HepG2 (cell line): ENCODE results near the gene TST.

Experiments
- BRCA1 ChIP-seq: sonication (generic); formaldehyde crosslinking; IDR thresholded peaks from 2 replicates; pipeline ENCODE4 v1.4.0; 2020; ENCODE audit warnings: missing genetic modification reagents
- CTCF ChIP-seq: sonication (generic); formaldehyde crosslinking; IDR thresholded peaks from 2 replicates; pipeline ENCODE4 v1.5.0; 2020; ENCODE audit warnings: mild to moderate bottlenecking, missing genetic modification reagents, moderate library complexity
- EZH2 ChIP-seq: conservative IDR thresholded peaks from 2 replicates; pipeline ENCODE4 v1.6.1; 2012; ENCODE audit warnings: mild to moderate bottlenecking, low read depth, low read length, moderate library complexity
- FOXM1 ChIP-seq: sonication (generic); formaldehyde crosslinking; IDR thresholded peaks from 2 replicates; pipeline ENCODE4 v1.5.0; 2020; ENCODE audit warnings: missing genetic modification reagents
- HNF4A ChIP-seq: sonication (generic); formaldehyde crosslinking; IDR thresholded peaks from 2 replicates; pipeline ENCODE4 v1.4.0; 2020; ENCODE audit warnings: missing genetic modification reagents
- MEIS2 ChIP-seq: sonication (generic); formaldehyde crosslinking; IDR thresholded peaks from 2 replicates; pipeline ENCODE4 v1.9.0; 2021; ENCODE audit warnings: mild to moderate bottlenecking, missing genetic modification reagents
- PTBP1 ChIP-seq: fragments of 200-400 bp; formaldehyde crosslinking; IDR thresholded peaks from 2 replicates; pipeline ENCODE4 v1.6.1; 2018; ENCODE audit warnings: low read length, low read depth; ENCODE audit not compliant: poor library complexity, severe bottlenecking
- SATB2 ChIP-seq: sonication (generic); formaldehyde crosslinking; IDR thresholded peaks from 2 replicates; pipeline ENCODE4 v1.5.0; 2020; ENCODE audit warnings: missing genetic modification reagents
- TBL1XR1 ChIP-seq: fragments of 150-350 bp; IDR thresholded peaks from 2 replicates; pipeline ENCODE4 v1.6.1; 2014; ENCODE audit warnings: borderline replicate concordance, low read length; ENCODE audit not compliant: partially characterized antibody
- ZBTB21 ChIP-seq: sonication (generic); formaldehyde crosslinking; IDR thresholded peaks from 2 replicates; pipeline ENCODE4 v1.4.0; 2020; ENCODE audit warnings: missing genetic modification reagents
- ZFP36L1 ChIP-seq: sonication (generic); formaldehyde crosslinking; IDR thresholded peaks from 2 replicates; pipeline ENCODE4 v1.8.0; 2022; ENCODE audit warnings: mild to moderate bottlenecking, missing genetic modification reagents, moderate library complexity
- ZFX ChIP-seq: sonication (generic); formaldehyde crosslinking; IDR thresholded peaks from 2 replicates; pipeline ENCODE4 v1.4.0; 2020; ENCODE audit warnings: mild to moderate bottlenecking, low read depth, missing genetic modification reagents, moderate library complexity
- ZNF775 ChIP-seq: sonication (generic); formaldehyde crosslinking; IDR thresholded peaks from 2 replicates; pipeline ENCODE4 v1.4.0; 2020; ENCODE audit warnings: missing genetic modification reagents, mild to moderate bottlenecking, moderate library complexity, borderline replicate concordance
- ZNF792 ChIP-seq: IDR thresholded peaks from 2 replicates; pipeline ENCODE4 v1.6.1; 2016

GRCh38 chr22:37050913-37051312 lies 31.7 kb upstream of the TST start:
- TF ChIP-seq ZNF792 (CRISPR knock-in tag), result no peak
- no peak for TF ChIP-seq ZFP36L1 (CRISPR knock-in tag)
- no peak for TF ChIP-seq BRCA1 (CRISPR knock-in tag)
- no peak for TF ChIP-seq CTCF (CRISPR knock-in tag)
- TF ChIP-seq HNF4A (CRISPR knock-in tag), result no peak
- TF ChIP-seq ZNF775 (CRISPR knock-in tag), result no peak
- no peak for TF ChIP-seq PTBP1
- no peak for TF ChIP-seq ZFX (CRISPR knock-in tag)
- TF ChIP-seq EZH2, result no peak
- no peak for TF ChIP-seq TBL1XR1
- no peak for TF ChIP-seq MEIS2 (CRISPR knock-in tag)
- TF ChIP-seq FOXM1 (CRISPR knock-in tag), result no peak
- no peak for TF ChIP-seq ZBTB21 (CRISPR knock-in tag)
- TF ChIP-seq SATB2, result no peak
